COLO829 (cell line): ENCODE results near the gene C11orf65.

Experiments
- DNase-seq: peaks from one replicate; pipeline ENCODE4 v3.0.0; 2012; ENCODE audit warnings: low spot score

Gene C11orf65

GRCh38 chr11:108369064-108369463 lies 98.3 kb downstream of the C11orf65 start:
- DNase-seq: no peak

GRCh38 chr11:108368134-108368533 lies 99.2 kb downstream of the C11orf65 start:
- no peak for DNase-seq

- DNase-seq: no peak
Measured at GRCh38 chr11:108364159-108364558, 103.2 kb downstream of the C11orf65 start.

GRCh38 chr11:108351468-108351867 lies 115.9 kb downstream of the C11orf65 start:
- DNase-seq: no peak

GRCh38 chr11:108346451-108346850 lies 120.9 kb downstream of the C11orf65 start:
- DNase-seq: no peak

GRCh38 chr11:108345767-108346166 lies 121.6 kb downstream of the C11orf65 start:
- DNase-seq: no peak

- no peak for DNase-seq
Measured at GRCh38 chr11:108343714-108344113, 123.6 kb downstream of the C11orf65 start.

- no peak for DNase-seq
Measured at GRCh38 chr11:108341654-108342053, 125.7 kb downstream of the C11orf65 start.

GRCh38 chr11:108340973-108341372 lies 126.4 kb downstream of the C11orf65 start:
- no peak for DNase-seq

- no peak for DNase-seq
Measured at GRCh38 chr11:108338750-108339149, 128.6 kb downstream of the C11orf65 start.

- no peak for DNase-seq
Measured at GRCh38 chr11:108333403-108333899, 133.9 kb downstream of the C11orf65 start.
